Myocyte (in vitro differentiated cells): Measurements from ENCODE around the gene ERCC5. TPM values are rescaled to one million over a fixed set of nuclear protein-coding genes. Genes with fewer than 3 reads are reported as not detected.

Experiments
- DNase-seq: peaks from one replicate; pipeline ENCODE4 v3.0.0-alpha.2; 2012; ENCODE audit warnings: low read depth
- total RNA-seq: library from RNA; depleted of rRNA; stranded (reverse); fragments of >200 nt; gene quantifications from 2 replicates; pipeline ENCODE4 v1.2.3, GENCODE V29; 2014

The ERCC5 gene
- total RNA-seq, 1 donor from 2014 or later, result 63.0 TPM

GRCh38 chr13:102881819-102882686 lies 36.2 kb downstream of the ERCC5 start:
- DNase-seq, result no peak

GRCh38 chr13:102892503-102892902 lies 46.7 kb downstream of the ERCC5 start:
- DNase-seq, result no peak

- DNase-seq, result peak; percentile 63
Observed at GRCh38 chr13:102897371-102898138, 51.7 kb downstream of the ERCC5 start.

GRCh38 chr13:102900193-102900608 lies 54.4 kb downstream of the ERCC5 start:
- DNase-seq, result no peak

GRCh38 chr13:102901056-102901455 lies 55.2 kb downstream of the ERCC5 start:
- no peak for DNase-seq

- DNase-seq, result no peak
Observed at GRCh38 chr13:102901615-102902305, 55.9 kb downstream of the ERCC5 start.

- DNase-seq, result no peak
Observed at GRCh38 chr13:102902789-102903347, 57.0 kb downstream of the ERCC5 start.

- no peak for DNase-seq
Observed at GRCh38 chr13:102903659-102904407, 58.0 kb downstream of the ERCC5 start.

GRCh38 chr13:102904408-102904862 lies 58.6 kb downstream of the ERCC5 start:
- DNase-seq, result no peak

GRCh38 chr13:102905905-102906771 lies 60.3 kb downstream of the ERCC5 start:
- DNase-seq, result no peak

GRCh38 chr13:102907016-102907756 lies 61.4 kb downstream of the ERCC5 start:
- DNase-seq, result no peak

- no peak for DNase-seq
Observed at GRCh38 chr13:102907886-102908515, 62.2 kb downstream of the ERCC5 start.

- no peak for DNase-seq
Observed at GRCh38 chr13:102909971-102910370, 64.1 kb downstream of the ERCC5 start.

- no peak for DNase-seq
Observed at GRCh38 chr13:102911336-102911735, 65.5 kb downstream of the ERCC5 start.

- DNase-seq, result no peak
Observed at GRCh38 chr13:102912599-102912998, 66.8 kb downstream of the ERCC5 start.

- DNase-seq, result peak; percentile 78
Observed at GRCh38 chr13:102913914-102914313, 68.1 kb downstream of the ERCC5 start.

GRCh38 chr13:102914339-102914930 lies 68.6 kb downstream of the ERCC5 start:
- DNase-seq, result peak; percentile 58

GRCh38 chr13:102915393-102915930 lies 69.6 kb downstream of the ERCC5 start:
- DNase-seq, result no peak
